Calu3 (cell line): ENCODE measurements around the gene LIX1L. TPM values are rescaled to one million over a fixed set of nuclear protein-coding genes. Genes with fewer than 3 reads are reported as not detected.

ENCODE experiments used
- BruUV-seq: library from RNA; stranded (reverse); fragments of 400-500 nt; replicated peaks from 2 replicates; lab custom pipeline; 2021; lab: Mats Ljungman, UMichigan
- CTCF ChIA-PET: fragments of 300-600 bp; sonication (Branson Sonifier 250); formaldehyde crosslinking; loops from one replicate; lab custom pipeline; 2022; ENCODE audit warnings: antibody characterized with exemption; lab: Charles Lee
- DNase-seq: peaks from one replicate; pipeline ENCODE4 v3.0.0; 2022
- H3K27ac Mint-ChIP-seq: one replicate; pipeline ENCODE4 v1.8.0; 2022; ENCODE audit warnings: mixed read lengths; ENCODE audit not compliant: unreplicated experiment
- H3K27me3 Mint-ChIP-seq: one replicate; pipeline ENCODE4 v1.8.0; 2022; ENCODE audit warnings: mixed read lengths; ENCODE audit not compliant: unreplicated experiment
- H3K36me3 Mint-ChIP-seq: one replicate; pipeline ENCODE4 v1.8.0; 2022; ENCODE audit warnings: mild to moderate bottlenecking, moderate library complexity, mixed read lengths; ENCODE audit not compliant: insufficient read depth, unreplicated experiment
- H3K4me1 Mint-ChIP-seq: one replicate; pipeline ENCODE4 v1.8.0; 2022; ENCODE audit warnings: mild to moderate bottlenecking, low read depth, mixed read lengths; ENCODE audit not compliant: unreplicated experiment
- H3K4me3 Mint-ChIP-seq: one replicate; pipeline ENCODE4 v1.8.0; 2022; ENCODE audit warnings: mild to moderate bottlenecking, low read depth, moderate library complexity, mixed read lengths; ENCODE audit not compliant: unreplicated experiment
- H3K9me3 Mint-ChIP-seq: one replicate; pipeline ENCODE4 v1.8.0; 2022; ENCODE audit warnings: low read depth, mixed read lengths; ENCODE audit not compliant: unreplicated experiment
- intact Hi-C: fragments of 100-400 bp; cut with micrococcal nuclease; formaldehyde crosslinking; loops from one replicate; pipeline ENCODE4 v1.10.0; 2022; ENCODE audit not compliant: unreplicated experiment
- total RNA-seq: library from RNA; stranded (reverse); gene quantifications from 2 replicates; pipeline ENCODE4 v1.2.3, GENCODE V29; 2022
- TF ChIP-seq, protein P1 (sequence below): fragments of 200-600 bp; IDR thresholded peaks from one replicate; pipeline ENCODE4 v1.8.0; 2022; ENCODE audit warnings: antibody characterized with exemption; ENCODE audit not compliant: unreplicated experiment

Gene LIX1L
- total RNA-seq, 1 experiment from 2014 or later: 7.2 TPM

GRCh38 chr1:145956361-145956760, 1.5 kb downstream of the LIX1L start:
- CTCF ChIA-PET: no interaction called here
- no TSS peak for BruUV-seq
- H3K27me3 Mint-ChIP-seq: peaks cover 70% of the 10 kb centered on the region
- no peak overlapping the region for H3K27ac Mint-ChIP-seq
- DNase-seq: no peak
- H3K9me3 Mint-ChIP-seq: no peaks in the 10 kb centered on the region
- peaks cover 29% of the 10 kb centered on the region for H3K4me1 Mint-ChIP-seq
- TF ChIP-seq, protein P1, sequence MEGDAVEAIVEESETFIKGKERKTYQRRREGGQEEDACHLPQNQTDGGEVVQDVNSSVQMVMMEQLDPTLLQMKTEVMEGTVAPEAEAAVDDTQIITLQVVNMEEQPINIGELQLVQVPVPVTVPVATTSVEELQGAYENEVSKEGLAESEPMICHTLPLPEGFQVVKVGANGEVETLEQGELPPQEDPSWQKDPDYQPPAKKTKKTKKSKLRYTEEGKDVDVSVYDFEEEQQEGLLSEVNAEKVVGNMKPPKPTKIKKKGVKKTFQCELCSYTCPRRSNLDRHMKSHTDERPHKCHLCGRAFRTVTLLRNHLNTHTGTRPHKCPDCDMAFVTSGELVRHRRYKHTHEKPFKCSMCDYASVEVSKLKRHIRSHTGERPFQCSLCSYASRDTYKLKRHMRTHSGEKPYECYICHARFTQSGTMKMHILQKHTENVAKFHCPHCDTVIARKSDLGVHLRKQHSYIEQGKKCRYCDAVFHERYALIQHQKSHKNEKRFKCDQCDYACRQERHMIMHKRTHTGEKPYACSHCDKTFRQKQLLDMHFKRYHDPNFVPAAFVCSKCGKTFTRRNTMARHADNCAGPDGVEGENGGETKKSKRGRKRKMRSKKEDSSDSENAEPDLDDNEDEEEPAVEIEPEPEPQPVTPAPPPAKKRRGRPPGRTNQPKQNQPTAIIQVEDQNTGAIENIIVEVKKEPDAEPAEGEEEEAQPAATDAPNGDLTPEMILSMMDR: no peak
- no peak overlapping the region for H3K4me3 Mint-ChIP-seq
- intact Hi-C loops: loop anchor here (1.0 kb wide), 1 partner anchor 8 kb away; the partner anchor contains the start of genes ANKRD34A and POLR3GL
- peaks cover 22% of the 10 kb centered on the region for H3K36me3 Mint-ChIP-seq

- no peaks in the 10 kb centered on the region for H3K9me3 Mint-ChIP-seq
- TF ChIP-seq, protein P1: no peak
- no TSS peak for BruUV-seq
- H3K36me3 Mint-ChIP-seq: peaks cover 14% of the 10 kb centered on the region
- H3K4me3 Mint-ChIP-seq: no peak overlapping the region
- CTCF ChIA-PET: no interaction called here
- no peak for DNase-seq
- H3K27me3 Mint-ChIP-seq: peaks cover 61% of the 10 kb centered on the region
- H3K27ac Mint-ChIP-seq: no peak overlapping the region
- peaks cover 19% of the 10 kb centered on the region for H3K4me1 Mint-ChIP-seq
- intact Hi-C loops: no loop called here
Observed at GRCh38 chr1:145955436-145955835, 2.4 kb downstream of the LIX1L start.

DNA sequence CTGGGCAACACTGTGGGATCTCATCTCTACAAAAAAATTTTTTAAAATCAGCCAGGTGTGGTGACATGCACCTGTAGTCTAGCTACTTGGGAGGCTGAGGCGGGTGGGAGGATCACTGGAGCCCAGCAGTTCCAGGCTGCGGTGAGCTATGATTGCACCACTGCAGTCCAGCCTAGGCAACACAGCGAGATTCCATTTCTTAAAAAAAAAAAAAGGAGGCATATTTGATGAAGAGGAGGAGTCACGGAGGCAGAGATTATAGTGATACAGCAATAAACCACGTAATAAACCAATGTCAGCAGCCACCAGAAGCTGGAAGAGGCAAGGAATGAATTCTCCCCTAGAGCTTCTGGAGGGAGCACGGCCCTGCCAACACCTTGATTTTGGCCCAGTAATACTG, 4.0 kb downstream of the LIX1L start:
- no peak for DNase-seq
- CTCF ChIA-PET: interaction anchor here (0.6 kb wide), 1 partner anchor 254 kb away, joined by 3 read pairs; no protein-coding TSS in a partner anchor
- Mint-ChIP-seq H3K27ac (no peak overlapping the region), H3K27me3 (peaks cover 45% of the 10 kb centered on the region), H3K4me1 (peaks cover 19% of the 10 kb centered on the region), H3K36me3 (peaks cover 14% of the 10 kb centered on the region), H3K4me3 (no peak overlapping the region), H3K9me3 (no peaks in the 10 kb centered on the region)
- intact Hi-C loops: no loop called here
- BruUV-seq: no TSS peak
- TF ChIP-seq, protein P1: no peak

DNA sequence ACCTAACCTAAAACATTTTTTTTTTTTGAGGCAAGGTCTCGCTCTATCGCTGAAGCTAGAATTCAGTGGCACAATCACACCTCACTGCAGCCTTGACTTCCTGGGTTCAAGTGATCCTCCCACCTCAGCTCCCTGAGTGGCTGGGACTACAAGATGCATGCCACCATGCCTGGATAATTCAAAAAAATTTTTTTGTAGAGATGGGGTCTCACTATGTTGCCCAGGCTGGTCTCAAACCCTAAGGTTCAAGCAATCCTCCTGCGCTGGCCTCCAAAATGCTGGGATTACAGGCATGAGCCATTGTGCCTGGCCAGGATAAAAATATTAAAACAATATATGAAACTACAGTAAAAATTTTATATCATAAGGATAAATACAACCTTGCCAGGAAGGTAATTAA, 4.9 kb downstream of the LIX1L start:
- DNase-seq: no peak
- Mint-ChIP-seq H3K36me3 (peaks cover 10% of the 10 kb centered on the region), H3K4me1 (peaks cover 12% of the 10 kb centered on the region), H3K9me3 (no peaks in the 10 kb centered on the region), H3K4me3 (no peak overlapping the region), H3K27me3 (peaks cover 37% of the 10 kb centered on the region), H3K27ac (no peak overlapping the region)
- intact Hi-C loops: no loop called here
- CTCF ChIA-PET: no interaction called here
- TF ChIP-seq, protein P1: no peak
- no TSS peak for BruUV-seq
